ENCODE data around the gene RAB40B.

DNA sequence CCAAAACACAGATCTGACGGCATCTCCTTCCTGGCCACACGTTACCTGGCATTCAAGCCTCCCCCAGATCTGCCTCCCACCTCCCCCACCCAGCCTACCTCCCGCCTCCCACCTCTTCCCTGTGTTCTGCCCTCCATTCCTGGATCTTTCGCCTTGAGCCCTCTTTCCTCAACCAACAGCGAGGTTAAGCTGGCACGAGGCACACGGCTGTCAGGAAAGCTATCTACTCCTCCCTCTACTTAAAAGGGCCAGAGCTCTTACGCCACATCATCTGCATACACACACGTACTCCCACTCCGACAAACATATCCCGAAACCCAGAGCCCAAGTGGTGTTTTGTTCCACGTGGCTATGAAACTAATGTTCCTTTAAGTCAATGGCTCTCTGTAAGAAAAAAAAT is 68.3 kb downstream of the RAB40B start:
- TF ChIP-seq, protein P1, sequence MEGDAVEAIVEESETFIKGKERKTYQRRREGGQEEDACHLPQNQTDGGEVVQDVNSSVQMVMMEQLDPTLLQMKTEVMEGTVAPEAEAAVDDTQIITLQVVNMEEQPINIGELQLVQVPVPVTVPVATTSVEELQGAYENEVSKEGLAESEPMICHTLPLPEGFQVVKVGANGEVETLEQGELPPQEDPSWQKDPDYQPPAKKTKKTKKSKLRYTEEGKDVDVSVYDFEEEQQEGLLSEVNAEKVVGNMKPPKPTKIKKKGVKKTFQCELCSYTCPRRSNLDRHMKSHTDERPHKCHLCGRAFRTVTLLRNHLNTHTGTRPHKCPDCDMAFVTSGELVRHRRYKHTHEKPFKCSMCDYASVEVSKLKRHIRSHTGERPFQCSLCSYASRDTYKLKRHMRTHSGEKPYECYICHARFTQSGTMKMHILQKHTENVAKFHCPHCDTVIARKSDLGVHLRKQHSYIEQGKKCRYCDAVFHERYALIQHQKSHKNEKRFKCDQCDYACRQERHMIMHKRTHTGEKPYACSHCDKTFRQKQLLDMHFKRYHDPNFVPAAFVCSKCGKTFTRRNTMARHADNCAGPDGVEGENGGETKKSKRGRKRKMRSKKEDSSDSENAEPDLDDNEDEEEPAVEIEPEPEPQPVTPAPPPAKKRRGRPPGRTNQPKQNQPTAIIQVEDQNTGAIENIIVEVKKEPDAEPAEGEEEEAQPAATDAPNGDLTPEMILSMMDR (conservative IDR thresholded peaks at IDR 0.05; ENCODE audit: low read depth, low read length), result no peak
- no peak for TF ChIP-seq EZH2 (IDR thresholded peaks at IDR 0.05; ENCODE audit: low read length, unreplicated experiment)
